ENCODE results near the gene LARGE1.

The LARGE1 gene

GRCh38 chr22:33819743-33820142 lies 100.5 kb downstream of the LARGE1 start:
- no peak for TF ChIP-seq SIN3A (IDR thresholded peaks at IDR 0.05; ENCODE audit: borderline replicate concordance, insufficient read depth, low read length)
- TF ChIP-seq TAF1 (IDR thresholded peaks at IDR 0.05; ENCODE audit: borderline replicate concordance, insufficient read depth, low read length): no peak
- TF ChIP-seq FOXP2 (optimal IDR thresholded peaks at IDR 0.05; ENCODE audit: borderline replicate concordance, extremely low read depth, extremely low read length, insufficient read depth): no peak
- TF ChIP-seq, protein P1, sequence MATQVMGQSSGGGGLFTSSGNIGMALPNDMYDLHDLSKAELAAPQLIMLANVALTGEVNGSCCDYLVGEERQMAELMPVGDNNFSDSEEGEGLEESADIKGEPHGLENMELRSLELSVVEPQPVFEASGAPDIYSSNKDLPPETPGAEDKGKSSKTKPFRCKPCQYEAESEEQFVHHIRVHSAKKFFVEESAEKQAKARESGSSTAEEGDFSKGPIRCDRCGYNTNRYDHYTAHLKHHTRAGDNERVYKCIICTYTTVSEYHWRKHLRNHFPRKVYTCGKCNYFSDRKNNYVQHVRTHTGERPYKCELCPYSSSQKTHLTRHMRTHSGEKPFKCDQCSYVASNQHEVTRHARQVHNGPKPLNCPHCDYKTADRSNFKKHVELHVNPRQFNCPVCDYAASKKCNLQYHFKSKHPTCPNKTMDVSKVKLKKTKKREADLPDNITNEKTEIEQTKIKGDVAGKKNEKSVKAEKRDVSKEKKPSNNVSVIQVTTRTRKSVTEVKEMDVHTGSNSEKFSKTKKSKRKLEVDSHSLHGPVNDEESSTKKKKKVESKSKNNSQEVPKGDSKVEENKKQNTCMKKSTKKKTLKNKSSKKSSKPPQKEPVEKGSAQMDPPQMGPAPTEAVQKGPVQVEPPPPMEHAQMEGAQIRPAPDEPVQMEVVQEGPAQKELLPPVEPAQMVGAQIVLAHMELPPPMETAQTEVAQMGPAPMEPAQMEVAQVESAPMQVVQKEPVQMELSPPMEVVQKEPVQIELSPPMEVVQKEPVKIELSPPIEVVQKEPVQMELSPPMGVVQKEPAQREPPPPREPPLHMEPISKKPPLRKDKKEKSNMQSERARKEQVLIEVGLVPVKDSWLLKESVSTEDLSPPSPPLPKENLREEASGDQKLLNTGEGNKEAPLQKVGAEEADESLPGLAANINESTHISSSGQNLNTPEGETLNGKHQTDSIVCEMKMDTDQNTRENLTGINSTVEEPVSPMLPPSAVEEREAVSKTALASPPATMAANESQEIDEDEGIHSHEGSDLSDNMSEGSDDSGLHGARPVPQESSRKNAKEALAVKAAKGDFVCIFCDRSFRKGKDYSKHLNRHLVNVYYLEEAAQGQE (IDR thresholded peaks at IDR 0.05; ENCODE audit: insufficient read depth in 1 of 2, low read depth in 2 of 2, low read length in 2 of 2): no peak
- no peak for TF ChIP-seq POLR2AphosphoS5 (IDR thresholded peaks at IDR 0.05; ENCODE audit: low read depth, low read length)

DNA sequence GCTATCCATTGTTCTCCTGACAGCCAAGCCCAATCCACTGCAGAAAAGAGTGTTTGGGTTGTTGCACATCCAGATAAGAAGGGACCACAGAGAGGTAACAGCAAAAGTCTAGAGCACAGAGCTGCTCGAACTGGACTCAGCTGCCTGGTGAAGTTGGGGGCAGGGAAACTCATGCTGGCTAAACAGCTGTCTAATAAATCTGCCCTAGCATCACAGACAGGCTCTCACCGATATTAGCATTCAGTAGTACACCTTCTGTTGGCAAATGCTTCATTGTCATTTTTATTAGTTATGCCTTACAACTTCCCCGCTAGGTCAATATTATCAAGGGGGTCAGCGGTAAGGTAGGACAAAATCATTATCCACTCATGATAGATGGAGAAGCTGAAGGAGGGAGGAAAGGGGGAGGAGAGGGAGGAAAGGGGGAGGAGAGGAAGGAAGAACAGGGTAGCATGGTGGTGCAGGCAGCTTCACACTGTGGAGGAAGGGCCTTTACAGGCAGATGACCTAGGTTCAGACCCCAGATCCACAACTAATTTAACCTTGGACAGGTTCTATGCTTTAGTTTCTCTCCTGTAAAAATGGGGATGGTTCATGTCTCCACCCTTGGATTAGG lies 102.7 kb downstream of the LARGE1 start:
- TF ChIP-seq TAF1 (IDR thresholded peaks at IDR 0.05; ENCODE audit: borderline replicate concordance, insufficient read depth, low read length): no peak
- no peak for TF ChIP-seq SIN3A (IDR thresholded peaks at IDR 0.05; ENCODE audit: borderline replicate concordance, insufficient read depth, low read length)
- no peak for TF ChIP-seq FOXP2 (optimal IDR thresholded peaks at IDR 0.05; ENCODE audit: borderline replicate concordance, extremely low read depth, extremely low read length, insufficient read depth)
- TF ChIP-seq, protein P1 (IDR thresholded peaks at IDR 0.05; ENCODE audit: insufficient read depth in 1 of 2, low read depth in 2 of 2, low read length in 2 of 2): no peak
- no peak for TF ChIP-seq POLR2AphosphoS5 (IDR thresholded peaks at IDR 0.05; ENCODE audit: low read depth, low read length)

DNA sequence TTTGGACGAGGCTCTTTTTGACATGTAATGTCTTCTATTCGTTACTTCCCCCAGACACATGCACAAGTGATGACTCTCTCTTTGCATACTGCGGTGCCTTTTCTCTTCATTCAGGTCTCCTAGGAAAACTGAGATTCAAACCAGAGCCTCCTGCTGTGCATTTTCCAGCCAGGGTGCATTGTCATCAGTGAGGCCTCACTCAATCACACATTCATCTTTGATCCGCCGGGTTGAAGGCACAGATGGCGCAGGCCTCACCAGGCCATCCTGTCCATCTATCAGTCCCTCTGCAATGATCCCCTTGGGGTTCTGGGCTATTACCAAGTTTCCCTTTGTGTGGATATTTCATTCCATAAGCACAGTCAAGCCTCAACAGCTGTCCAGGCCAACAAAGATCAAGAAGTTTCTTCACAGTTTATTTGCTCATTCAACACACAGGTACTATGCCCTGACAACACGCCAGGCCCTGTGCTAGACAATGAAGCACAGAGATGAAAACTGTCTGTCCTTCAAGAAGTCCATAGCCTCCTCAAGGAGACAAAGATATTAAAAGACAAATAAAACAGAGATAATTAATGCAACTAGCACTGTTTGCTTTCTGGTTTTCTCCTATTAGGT lies 107.8 kb downstream of the LARGE1 start:
- TF ChIP-seq, protein P1 (IDR thresholded peaks at IDR 0.05; ENCODE audit: insufficient read depth in 1 of 2, low read depth in 2 of 2, low read length in 2 of 2): no peak
- TF ChIP-seq FOXP2 (optimal IDR thresholded peaks at IDR 0.05; ENCODE audit: borderline replicate concordance, extremely low read depth, extremely low read length, insufficient read depth) (no peak), TAF1 (IDR thresholded peaks at IDR 0.05; ENCODE audit: borderline replicate concordance, insufficient read depth, low read length) (no peak), SIN3A (IDR thresholded peaks at IDR 0.05; ENCODE audit: borderline replicate concordance, insufficient read depth, low read length) (no peak), POLR2AphosphoS5 (IDR thresholded peaks at IDR 0.05; ENCODE audit: low read depth, low read length) (no peak)

DNA sequence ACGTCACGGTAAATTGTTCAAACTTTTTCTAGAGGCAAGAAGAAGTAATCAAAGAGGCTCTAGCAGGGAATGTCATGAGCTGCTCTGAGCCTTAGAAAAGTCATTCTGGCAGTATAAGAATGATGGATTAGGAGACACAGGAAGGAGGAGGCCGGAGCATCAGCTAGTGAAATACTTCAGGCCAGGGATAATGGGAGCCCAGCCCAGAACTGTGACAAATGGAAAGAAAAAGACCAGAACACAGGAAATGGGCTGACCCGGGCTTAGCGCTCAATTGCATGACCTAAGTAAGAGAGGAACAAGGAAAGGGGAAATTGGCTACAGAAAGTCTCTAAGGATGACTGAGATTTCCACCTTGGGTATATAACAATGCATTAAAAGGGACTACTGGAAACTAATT lies 108.6 kb downstream of the LARGE1 start:
- TF ChIP-seq, protein P1 (IDR thresholded peaks at IDR 0.05; ENCODE audit: insufficient read depth in 1 of 2, low read depth in 2 of 2, low read length in 2 of 2): no peak
- TF ChIP-seq POLR2AphosphoS5 (IDR thresholded peaks at IDR 0.05; ENCODE audit: low read depth, low read length) (no peak), FOXP2 (optimal IDR thresholded peaks at IDR 0.05; ENCODE audit: borderline replicate concordance, extremely low read depth, extremely low read length, insufficient read depth) (no peak), TAF1 (IDR thresholded peaks at IDR 0.05; ENCODE audit: borderline replicate concordance, insufficient read depth, low read length) (no peak)
